ENCODE data around the gene C16orf89.
"Not testable (repeated sequence)": the region's sequence is repeated elsewhere in the genome, so short reads cannot be mapped to it uniquely, and the experiment has no call there.

Gene C16orf89

DNA sequence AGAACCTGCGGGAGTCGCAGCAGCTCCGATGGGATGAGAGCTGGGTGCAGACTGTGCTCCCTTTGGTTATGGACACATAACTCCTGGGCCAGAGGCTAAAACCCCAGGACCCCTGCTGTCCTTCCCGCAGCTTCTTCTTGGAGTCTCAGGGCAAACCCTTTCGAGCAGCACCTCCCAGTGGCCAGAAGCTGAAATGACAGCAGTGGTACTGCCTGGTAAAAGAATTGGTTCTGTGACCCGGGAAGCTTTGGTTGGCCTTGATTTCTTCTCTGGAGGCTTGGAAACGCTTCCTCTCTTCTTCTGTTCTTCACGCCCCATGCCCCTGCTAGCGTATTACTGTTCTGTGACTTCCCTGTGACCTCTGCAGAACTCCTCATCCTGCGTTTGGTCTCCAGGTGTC, 19.0 kb upstream of the C16orf89 start:
- peak; percentile 44 for DNase-seq (ENCODE audit: low read depth)

DNA sequence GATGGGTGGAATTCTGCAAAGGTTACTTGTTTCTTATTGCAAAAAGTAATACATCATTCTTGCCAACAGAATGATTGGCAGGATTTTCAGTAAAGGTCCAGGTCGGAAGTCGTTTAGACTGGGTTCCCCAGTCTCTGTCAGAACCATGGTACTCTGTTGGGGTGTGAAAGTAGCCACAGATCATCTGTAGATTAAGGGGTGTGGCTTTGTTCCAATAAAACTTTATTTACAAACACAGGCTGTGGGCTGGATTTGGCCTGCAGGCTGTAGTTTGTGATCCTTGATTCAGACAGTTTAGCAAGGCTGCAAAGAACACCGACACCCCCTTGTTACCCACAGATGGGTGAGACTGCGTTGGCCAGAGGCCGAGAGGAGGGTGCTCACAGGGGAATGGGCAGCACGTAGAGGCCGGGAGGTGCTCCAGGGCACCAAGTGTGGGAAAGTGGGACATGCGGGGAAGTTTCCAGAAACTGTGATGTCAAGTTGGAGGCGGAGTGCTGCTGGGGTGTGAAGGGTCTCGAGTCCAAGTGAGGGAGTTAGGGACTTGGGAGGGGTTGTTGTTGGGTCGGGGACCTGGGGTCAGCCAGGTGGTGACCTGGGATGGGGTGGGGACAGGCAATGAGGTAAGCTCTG, 18.5 kb upstream of the C16orf89 start:
- not testable (repeated sequence) for DNase-seq (ENCODE audit: low read depth)

DNA sequence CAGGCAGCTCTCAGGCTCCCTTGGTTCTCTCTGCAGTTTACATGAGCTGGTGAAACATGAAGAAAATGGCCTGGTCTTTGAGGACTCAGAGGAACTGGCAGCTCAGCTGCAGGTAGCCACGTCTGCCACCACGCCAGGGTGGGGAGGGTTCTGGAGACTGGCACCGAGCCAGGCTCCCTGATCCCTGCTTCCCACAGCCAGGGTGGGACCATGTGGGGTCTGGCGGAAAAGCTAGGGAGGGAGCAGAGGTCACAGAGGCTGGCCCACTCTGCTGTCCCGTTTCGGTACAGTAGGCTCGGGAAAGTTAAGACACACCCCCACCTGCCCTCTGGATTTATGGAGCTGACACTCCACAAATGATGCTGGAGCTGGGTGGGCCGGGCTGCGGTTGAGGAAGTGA, 17.9 kb upstream of the C16orf89 start:
- DNase-seq (ENCODE audit: low read depth) = not testable (repeated sequence)

DNA sequence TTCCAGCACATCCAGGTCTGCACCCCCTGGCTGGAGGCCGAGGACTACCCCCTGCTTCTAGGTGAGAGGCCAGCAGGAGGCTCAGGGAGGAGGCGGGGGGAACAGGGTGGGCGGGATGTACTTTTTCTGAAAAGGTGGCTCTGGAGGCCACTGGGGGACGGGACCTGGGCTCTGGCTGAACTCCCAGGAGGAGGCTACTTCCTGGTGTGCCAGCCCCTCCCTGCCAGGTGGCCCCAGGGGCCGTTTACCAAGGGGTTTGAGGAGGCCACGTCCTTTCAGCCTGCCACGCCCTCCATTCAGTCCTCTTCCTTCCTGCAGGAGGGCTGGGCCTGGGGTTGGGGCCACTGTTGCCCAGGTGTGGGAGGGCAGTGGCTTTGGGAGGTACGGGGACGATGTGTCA, 15.2 kb upstream of the C16orf89 start:
- DNase-seq (ENCODE audit: low read depth) = not testable (repeated sequence)

DNA sequence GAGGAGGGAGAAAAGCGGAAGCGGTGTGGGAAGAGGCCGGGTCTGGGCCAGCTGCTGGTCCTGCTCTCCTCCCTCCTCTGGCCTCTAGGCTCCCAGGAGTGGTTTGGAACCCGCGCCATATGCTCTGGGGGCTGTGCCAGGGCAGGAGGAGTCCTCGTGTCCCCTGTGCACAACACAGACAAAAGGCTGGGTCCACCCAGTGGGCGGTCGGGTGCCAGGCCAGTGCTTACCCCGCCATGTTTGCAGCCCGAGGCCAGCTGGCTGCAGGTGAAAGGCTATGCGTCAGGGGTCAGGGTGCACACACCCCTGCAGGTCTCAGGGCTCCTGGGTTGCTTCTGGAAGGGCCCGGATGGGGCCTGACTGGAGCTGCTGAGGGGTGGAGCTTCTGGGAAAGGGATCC, 14.7 kb upstream of the C16orf89 start:
- not testable (repeated sequence) for DNase-seq (ENCODE audit: low read depth)

DNA sequence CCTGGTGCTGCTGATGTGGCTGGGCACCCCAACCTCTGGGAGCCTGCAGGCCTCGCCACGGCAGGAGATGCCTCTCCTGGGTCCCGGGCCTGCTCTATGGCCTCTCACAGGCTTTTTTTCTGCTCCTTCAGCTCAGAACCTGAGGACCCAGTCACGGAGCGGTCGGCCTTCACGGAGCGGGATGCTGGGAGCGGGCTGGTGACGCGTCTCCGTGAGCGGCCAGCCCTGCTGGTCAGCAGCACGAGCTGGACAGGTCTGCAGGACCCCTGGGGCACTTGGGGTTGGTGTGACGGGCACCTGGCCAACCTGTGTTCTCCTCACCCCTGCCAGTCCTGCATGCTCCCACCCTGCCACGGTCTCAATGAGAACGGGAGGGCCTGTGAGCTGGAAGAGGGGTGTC, 12.9 kb upstream of the C16orf89 start:
- no peak for DNase-seq (ENCODE audit: low read depth)

DNA sequence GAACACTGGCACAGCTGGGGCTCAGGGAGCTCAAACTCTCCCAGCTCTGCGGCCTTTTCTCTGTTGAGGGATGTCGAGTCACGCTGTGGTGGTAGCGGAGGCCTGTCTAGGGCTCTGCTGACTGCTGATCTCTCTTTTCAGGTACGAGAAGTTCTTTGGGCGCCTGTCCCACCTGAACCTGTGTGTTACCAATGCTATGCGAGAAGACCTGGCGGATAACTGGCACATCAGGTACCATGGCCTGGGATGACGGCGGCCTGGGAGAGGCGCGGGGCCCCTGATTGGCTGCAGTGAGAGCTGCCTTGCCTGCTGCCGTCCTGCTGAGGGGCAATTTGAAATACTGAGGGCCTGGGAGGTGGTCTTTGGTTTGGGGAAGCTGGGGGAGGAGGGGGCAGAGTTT, 11.5 kb upstream of the C16orf89 start:
- no peak for DNase-seq (ENCODE audit: low read depth)

DNA sequence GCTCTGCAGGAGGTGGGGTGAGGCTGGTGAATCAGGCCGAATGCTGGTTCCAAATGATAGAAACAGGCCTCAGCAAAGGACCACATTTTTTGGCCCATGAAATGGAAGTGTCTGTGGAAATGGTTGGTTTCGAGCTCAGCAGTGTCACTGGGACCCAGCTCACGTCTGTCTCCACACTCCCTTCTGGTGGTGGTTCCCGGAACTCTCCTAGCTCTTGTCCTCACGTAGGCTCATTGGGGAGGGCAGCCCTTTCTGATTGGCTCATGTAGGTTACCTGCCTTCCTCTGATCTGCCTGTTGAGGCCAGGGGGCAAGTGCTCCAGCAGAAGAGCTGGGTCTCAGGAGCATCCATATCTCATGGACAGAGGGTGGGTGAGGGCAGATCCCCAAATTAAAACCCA, 9.9 kb upstream of the C16orf89 start:
- DNase-seq (ENCODE audit: low read depth) = no peak

DNA sequence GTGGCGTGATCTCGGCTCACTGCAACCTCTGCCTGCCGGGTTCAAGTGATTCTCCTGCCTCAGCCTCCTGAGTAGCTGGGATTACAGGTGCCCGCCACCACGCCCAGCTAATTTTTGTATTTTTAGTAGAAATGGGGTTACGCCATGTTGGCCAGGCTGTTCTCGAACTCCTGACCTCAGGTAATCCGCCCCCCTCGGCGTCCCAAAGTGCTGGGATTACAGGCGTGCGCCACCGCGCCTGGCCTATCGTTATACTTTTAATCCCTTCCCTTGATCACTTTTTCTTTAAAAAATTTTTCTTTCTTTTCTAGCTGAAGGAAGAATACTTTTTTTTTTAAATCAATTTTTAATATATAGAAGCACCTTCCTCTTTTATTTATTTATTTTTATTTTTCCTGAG, 8.0 kb upstream of the C16orf89 start:
- not testable (repeated sequence) for DNase-seq (ENCODE audit: low read depth)

DNA sequence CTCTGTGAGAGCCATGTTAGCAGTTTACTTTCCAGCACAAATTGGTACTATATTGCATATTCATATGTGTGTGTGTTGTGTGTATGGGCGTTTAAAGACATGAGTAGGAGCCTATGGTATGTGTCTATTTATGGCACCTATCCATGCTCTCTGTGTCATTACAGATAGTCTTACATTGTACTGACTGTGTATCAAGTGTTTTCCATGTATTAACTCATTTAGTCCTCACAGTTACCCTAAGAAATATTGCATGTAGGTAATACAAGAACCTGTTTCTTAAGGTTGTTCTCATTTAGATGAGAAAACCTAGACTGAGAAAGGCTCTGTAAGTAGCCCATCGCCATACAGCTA, 7.5 kb upstream of the C16orf89 start:
- no peak for DNase-seq (ENCODE audit: low read depth)

DNA sequence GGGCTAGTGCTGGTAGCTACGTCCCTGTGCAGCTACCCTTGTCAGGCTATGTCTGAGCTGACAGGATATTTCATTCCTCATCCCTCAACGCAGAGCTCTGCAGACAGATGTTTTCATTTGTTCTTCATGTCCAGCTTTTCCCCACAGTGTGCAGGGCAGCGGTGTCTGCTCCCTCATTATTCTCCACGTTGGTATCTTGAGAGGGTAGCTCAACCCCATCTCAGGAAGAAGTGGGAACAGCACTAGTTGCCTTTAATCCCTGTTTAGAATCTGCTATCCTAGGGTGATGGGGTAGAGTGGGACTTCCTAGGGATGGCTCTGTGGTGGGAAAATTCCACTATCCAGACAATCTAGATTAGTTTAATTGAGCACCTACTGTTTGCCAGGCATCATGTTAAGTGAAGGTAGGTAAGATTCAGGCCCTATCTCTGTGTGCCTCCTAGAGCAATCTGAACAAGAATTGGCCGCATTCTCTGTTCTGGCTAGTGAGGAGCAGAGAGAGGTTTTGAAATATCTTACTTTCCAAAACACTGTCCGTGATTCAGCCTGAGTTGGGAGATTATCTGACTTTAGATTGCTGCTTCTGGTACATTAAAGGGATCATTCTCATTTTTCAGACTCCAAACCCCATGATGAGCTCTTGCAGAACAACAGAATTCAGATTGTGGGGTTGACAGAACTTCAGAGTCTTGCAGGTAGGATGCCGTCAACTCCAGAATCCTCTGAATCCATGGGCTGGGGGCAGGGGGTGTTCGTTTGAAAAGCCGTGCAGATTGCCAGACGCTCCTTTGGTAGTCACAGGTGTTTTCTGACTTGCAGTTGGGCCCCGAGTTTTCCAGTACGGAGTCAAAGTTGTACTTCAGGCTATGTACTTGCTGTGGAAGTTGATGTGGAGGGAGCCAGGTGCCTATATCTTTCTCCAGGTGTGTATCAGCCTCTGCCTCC, 6.8 kb upstream of the C16orf89 start:
- DNase-seq (ENCODE audit: low read depth) = no peak

DNA sequence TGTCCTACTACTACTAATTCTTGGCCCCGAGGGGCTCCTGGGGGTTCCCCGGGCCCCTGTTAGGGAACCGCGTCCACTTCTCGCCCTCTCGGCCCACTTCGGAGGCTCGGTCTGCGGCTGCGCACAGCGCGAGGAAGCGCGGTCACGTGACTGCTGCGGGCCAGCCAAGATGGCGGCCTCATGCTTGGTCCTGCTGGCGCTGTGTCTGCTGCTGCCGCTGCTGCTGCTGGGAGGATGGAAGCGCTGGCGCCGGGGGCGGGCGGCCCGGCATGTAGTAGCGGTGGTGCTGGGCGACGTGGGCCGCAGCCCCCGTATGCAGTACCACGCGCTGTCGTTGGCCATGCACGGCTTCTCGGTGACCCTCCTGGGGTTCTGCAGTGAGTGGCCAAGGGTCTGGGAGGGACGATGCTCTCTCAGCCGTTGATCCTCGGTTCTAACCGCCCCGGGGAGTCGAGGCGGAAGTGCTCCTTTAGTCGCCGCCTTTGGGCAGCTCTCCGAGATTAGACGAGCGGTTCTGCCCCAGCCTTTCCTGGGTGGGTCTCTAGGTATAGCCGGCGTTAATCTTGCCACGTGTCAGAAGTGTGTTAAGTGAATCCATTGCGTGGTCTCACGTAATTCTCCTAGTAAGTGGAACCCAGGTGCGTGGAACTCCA, 6.1 kb upstream of the C16orf89 start, which contains the start of gene ALG1:
Gene ALG1, plus strand, starts transcription at position 163 of the 653 bp plus-strand sequence. Its CDS starts 7 bp downstream, at position 170.
- peak; percentile 86 for DNase-seq (ENCODE audit: low read depth)

DNA sequence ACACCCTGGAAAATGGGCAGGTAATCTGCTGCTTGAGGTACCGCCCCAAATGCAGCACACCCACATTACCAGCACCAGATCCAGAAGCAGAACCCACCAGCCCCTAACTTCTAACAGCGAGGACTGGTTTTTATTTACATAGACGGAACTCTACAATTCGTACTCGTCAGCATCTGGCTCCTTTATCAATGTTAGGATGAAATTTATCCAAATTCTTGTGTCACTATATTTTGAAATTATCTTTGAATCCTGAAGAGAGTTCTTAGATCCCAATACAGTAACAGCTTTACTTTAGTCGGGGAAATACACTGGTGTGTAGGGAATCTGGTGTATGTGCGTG, 5.6 kb upstream of the C16orf89 start:
- no peak for DNase-seq (ENCODE audit: low read depth)

DNA sequence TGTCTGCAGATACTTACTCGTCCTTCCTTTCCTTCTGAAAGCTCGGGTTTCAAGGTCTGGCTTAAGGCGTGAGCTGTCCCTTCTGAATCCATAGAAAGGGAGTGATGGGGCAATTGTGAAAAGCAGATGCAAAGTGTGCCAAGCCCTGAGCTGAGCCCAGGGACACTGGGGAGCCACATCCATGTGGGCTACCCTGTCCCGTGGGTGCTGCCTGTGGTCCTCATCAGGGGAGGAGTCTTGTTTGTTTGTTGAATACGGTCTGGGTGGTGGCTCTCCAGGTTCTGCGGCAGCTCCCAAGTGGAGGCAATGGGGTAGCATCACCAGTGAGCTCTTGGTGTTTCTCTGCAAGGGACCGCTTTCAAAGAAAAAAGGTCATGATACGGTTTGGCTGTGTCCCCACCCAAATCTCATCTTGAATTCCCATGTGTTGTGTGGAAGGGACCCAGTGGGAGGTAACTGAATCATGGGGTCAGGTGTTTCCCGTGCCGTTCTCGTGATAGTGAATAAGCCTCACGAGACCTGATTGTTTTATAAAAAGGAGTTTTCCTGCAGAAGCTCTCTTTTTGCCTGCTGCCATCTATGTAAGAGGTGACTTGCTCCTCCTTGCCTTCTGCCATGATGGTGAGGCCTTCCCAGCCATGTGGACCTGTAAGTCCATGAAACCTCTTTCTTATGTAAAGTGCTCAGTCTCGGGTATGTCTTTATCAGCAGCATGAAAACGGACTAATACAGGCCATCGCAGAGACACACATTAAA, 4.9 kb upstream of the C16orf89 start:
- no peak for DNase-seq (ENCODE audit: low read depth)

DNA sequence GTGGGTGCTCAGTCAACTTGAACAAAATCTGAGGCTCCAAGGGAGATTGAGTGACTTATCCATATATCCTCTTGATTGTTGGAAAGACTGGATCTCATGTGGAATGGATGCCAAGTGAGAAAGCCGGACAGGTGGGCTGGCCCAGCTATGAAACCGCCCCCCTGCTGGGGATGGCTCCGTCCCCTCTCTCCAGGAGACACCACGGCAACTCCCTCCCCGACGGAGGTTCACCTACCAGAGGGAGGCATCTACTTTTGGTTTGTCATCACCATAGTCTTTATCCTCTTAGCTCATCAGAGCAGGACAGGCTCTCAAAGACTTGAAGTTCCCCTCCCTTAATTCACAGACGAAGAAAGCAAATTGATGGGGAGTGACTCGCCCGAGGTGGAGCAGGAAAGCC, 4.1 kb upstream of the C16orf89 start:
- no peak for DNase-seq (ENCODE audit: low read depth)

DNA sequence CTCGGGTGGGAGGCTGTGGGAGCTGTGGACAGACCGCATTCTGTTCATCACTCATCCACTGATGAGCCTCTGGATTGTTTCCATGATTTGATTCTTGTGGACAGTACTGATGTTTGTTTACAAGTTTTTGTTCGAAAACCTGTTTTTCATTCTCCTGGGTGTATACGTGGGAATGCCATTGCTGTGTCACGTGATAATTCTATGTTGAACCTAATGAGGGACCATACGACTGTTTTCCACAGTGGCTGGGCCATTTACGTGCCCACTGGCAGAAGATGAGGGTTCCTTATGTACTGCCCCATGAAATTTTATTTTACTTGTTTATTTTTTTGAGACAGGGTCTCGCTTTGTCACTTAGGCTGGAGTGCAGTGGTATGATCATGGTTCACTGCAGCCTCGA, 3.3 kb upstream of the C16orf89 start:
- DNase-seq (ENCODE audit: low read depth) = no peak

DNA sequence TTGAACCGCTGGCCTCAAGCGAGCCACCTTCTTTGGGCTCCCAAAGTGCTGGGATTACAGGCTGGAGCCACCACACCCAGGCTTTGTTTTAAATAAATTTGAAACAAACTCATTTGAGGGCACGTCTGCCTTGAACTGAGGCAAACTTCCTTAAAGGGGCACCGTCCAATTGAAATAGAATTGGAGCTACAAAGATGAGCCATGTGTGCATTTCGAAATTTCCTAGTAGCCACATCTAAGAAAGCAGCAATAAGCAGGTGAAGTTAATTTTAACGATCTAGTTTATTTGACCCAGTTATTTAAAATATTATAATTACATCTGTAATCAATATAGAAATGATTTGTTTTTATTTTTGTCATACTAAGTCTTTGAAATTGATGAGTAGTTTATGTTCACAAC, 755 bp upstream of the C16orf89 start:
- no peak for DNase-seq (ENCODE audit: low read depth)

DNA sequence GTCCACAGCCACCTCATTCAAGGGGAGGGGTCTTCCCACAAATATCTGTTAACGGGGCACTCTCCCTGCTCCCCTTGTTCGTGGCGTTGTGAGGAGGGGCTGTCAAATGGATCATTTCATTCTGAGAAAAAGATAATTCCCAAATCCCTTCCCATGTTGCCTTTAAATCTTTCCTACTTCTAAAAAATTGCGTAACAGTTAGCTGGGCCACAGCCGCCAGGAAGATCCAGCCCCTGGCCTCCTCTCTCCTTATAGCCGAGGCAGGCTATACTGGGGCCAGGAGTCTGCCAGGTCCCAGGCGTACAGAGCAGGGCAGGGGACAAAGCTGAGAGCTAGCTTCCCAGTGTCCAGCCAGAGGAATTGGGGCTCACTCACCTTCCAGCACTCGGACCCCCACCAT, 430 bp downstream of the C16orf89 start:
- DNase-seq (ENCODE audit: low read depth) = no peak

DNA sequence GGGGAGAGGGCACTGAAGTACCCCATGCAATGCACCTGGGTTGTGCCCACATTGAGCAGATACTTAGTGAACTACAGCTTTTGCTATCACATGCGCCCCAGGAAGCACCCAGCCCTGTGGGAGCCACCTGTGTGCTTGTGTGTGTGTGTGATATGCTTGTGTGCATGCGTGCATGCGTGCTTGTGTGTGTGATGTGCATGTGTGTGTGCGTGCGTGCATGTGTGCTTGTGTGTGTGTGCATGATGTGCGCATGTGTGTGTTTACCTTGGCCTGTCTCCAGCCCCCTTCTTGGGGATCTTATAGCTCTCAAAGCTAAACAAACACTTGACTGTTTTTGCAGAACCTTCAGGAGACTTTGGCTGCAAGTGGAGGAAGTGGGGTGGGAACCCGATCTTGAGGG, 841 bp downstream of the C16orf89 start:
- DNase-seq (ENCODE audit: low read depth) = no peak

DNA sequence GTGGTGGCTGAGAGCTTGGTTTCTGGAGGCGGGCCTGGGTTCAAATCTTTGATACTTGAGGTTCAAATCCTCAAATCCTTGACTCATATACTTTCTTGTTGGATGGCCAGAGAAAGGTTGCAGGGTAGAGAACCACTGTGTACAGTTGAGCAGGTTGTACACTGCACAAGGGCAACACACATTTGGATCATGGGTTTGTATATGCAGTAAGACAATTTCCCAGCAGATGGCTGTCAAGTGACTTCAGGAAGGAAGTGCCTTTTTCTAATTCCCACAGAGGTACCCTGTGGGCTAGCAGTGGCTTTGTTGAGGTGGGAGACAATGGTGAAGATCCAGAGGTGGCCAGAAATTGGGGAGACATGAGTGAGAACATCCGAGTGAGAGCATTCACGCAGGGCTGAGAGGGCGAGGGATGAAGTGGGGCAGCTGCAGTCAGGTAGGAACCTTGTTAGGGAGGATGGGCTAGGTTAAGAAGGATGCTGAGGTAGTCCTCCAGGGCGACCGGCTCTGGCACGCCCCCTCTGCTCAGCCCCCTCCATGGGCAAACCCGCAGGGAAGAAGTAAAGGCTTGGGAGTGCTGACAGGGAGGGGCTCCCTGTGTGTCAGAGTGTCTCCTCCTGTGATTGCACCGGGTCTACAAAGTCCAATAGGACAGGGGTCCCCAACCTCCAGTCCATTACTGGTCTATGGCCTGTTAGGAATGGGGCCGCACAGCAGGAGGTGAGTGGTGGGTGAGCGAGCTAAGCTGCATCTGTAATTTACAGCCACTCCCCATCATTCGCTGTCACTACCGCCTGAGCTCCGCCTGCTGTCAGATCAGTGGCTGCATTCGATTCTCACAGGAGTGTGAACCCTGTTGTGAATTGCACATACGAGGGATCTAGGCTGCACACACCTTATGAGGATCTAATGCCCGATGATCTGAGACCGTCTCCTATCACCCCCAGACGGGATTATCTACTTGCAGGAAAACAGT, 2.7 kb downstream of the C16orf89 start:
- no peak for DNase-seq (ENCODE audit: low read depth)

DNA sequence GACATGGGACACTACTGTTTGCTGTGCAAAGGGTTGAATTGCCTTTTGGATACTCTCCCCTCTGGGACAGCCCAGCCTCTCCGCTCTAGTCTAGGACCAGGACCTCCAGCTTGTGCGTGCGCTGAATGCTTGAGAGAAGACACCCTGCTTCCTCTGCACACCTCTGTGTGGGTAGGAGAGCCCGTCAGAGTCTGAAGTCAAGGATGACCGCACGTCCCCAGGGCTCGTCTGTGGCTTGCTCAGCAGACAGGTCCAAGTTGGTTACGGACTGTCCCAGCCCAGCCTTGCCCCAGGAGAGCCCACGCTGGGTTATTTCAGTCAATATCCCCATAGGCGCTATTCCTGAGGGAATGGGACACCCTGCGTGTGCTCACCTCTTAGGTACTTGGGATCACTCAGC, 3.7 kb downstream of the C16orf89 start:
- no peak for DNase-seq (ENCODE audit: low read depth)
